Activated CD4-positive, alpha-beta memory T cell treated with anti-CD3 and anti-CD28 coated beads, Interleukin-2, amount 10 ng/mL, durations not matched to agents 7 days and 5 days (primary cell): Measurements from ENCODE around the gene CYSRT1. TPM values are rescaled to one million over a fixed set of nuclear protein-coding genes. Genes with fewer than 3 reads are reported as not detected.

Experiments
- total RNA-seq, 2 experiments: library from RNA; stranded (reverse); gene quantifications; one replicate each; pipeline ENCODE4 v1.2.3, GENCODE V29; 2021

Gene CYSRT1
- total RNA-seq, 2 experiments from 2014 or later: 0.86 to 0.93 TPM

Other genes with a start within 250 kb of the CYSRT1 start
- 10 to 100 TPM; 44.2 to 45.4 TPM for gene PTGDS, start 247.7 kb upstream of the CYSRT1 start, total RNA-seq
- gene LCNL1, start 242.2 kb upstream of the CYSRT1 start, total RNA-seq: 1 to 10 TPM in 1 of 2 experiments, under 1 TPM in 1; 0.98 to 1.0 TPM
- gene PAXX, start 232.8 kb upstream of the CYSRT1 start, total RNA-seq: 10 to 100 TPM; 64.4 to 68.5 TPM
- gene CLIC3, start 228.6 kb upstream of the CYSRT1 start, total RNA-seq: 1 to 10 TPM; 3.7 to 4.9 TPM
- gene ABCA2, start 196.9 kb upstream of the CYSRT1 start, total RNA-seq: 10 to 100 TPM; 55.5 to 65.9 TPM
- gene FUT7, start 193.1 kb upstream of the CYSRT1 start, total RNA-seq: 10 to 100 TPM in 1 of 2 experiments, 1 to 10 TPM in 1; 9.9 to 10.4 TPM
- gene NPDC1, start 179.0 kb upstream of the CYSRT1 start, total RNA-seq: 10 to 100 TPM; 82.8 to 89.2 TPM
- gene ENTPD2, start 171.1 kb upstream of the CYSRT1 start, total RNA-seq: under 1 TPM; 0.15 to 0.40 TPM
- gene SAPCD2, start 154.6 kb upstream of the CYSRT1 start, total RNA-seq: 10 to 100 TPM; 26.8 to 27.0 TPM
- gene UAP1L1, start 147.7 kb upstream of the CYSRT1 start, total RNA-seq: 10 to 100 TPM; 20.2 to 21.9 TPM
- gene MAN1B1, start 138.2 kb upstream of the CYSRT1 start, total RNA-seq: 10 to 100 TPM; 51.4 to 51.9 TPM
- gene DPP7, start 110.4 kb upstream of the CYSRT1 start, total RNA-seq: 100 to 1,000 TPM; 253 to 257 TPM
- under 1 TPM; 0.40 to 0.43 TPM for gene GRIN1, start 86.0 kb upstream of the CYSRT1 start, total RNA-seq
- not detected for gene LRRC26, start 55.1 kb upstream of the CYSRT1 start, total RNA-seq
- not detected for gene TMEM210, start 53.1 kb upstream of the CYSRT1 start, total RNA-seq
- 10 to 100 TPM; 53.3 to 57.8 TPM for gene ANAPC2, start 36.6 kb upstream of the CYSRT1 start, total RNA-seq
- gene SSNA1, start 36.5 kb upstream of the CYSRT1 start, total RNA-seq: 10 to 100 TPM; 70.0 to 76.3 TPM
- gene TPRN, start 24.4 kb upstream of the CYSRT1 start, total RNA-seq: 1 to 10 TPM; 8.5 to 9.4 TPM
- 10 to 100 TPM; 28.9 to 29.2 TPM for gene TMEM203, start 19.5 kb upstream of the CYSRT1 start, total RNA-seq
- 10 to 100 TPM; 27.7 to 30.0 TPM for gene NDOR1, start 19.5 kb upstream of the CYSRT1 start, total RNA-seq
- 1 to 10 TPM; 2.2 to 2.5 TPM for gene RNF208, start 2.9 kb upstream of the CYSRT1 start, total RNA-seq
- under 1 TPM in 1 of 2 experiments, not detected in 1; 0.20 TPM for gene RNF224, start 2.3 kb downstream of the CYSRT1 start, total RNA-seq
- not detected for gene SLC34A3, start 5.7 kb downstream of the CYSRT1 start, total RNA-seq
- gene TUBB4B, start 16.1 kb downstream of the CYSRT1 start, total RNA-seq: 100 to 1,000 TPM; 314 to 319 TPM
- not detected for gene STPG3, start 26.1 kb downstream of the CYSRT1 start, total RNA-seq
- gene NELFB, start 30.2 kb downstream of the CYSRT1 start, total RNA-seq: 10 to 100 TPM; 58.8 to 59.6 TPM
- gene TOR4A, start 52.6 kb downstream of the CYSRT1 start, total RNA-seq: 10 to 100 TPM; 22.4 to 23.2 TPM
- gene NRARP, start 77.1 kb downstream of the CYSRT1 start, total RNA-seq: under 1 TPM; 0.71 to 0.75 TPM
- gene EXD3, start 198.0 kb downstream of the CYSRT1 start, total RNA-seq: 10 to 100 TPM; 17.9 to 18.1 TPM
- under 1 TPM; 0.50 to 0.73 TPM for gene NOXA1, start 198.2 kb downstream of the CYSRT1 start, total RNA-seq
- gene ENTPD8, start 216.2 kb downstream of the CYSRT1 start, total RNA-seq: not detected
- gene NSMF, start 234.2 kb downstream of the CYSRT1 start, total RNA-seq: 10 to 100 TPM; 29.0 to 31.9 TPM